ENCODE data around the gene FGFBP1.

The FGFBP1 gene

DNA sequence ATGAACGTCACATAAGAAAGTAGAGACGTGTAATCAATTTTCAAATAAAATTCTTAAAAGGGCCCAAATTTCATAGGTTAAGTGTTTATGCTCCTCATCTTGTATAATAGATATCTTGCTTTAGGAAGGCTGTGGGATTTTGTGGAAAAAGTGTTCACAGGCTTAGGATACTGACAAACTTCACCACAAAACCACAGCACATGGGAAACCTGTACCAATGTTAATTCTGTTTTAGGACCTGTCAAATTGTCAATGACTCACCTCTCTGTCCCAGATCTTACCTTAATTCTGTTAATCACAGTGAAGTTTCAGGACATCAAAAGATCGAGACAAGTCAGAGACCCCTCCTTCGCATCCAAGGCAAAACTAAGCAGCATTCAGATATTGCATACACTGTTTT lies 24.2 kb downstream of the FGFBP1 start:
- H3K4me1 ChIP-seq (ENCODE audit: control insufficient read depth in 2 of 2, insufficient read depth in 1 of 2, low read depth in 1 of 2, low read length in 2 of 2) = peaks cover 0 to 2% of the 10 kb centered on the region in 2 donors
- WGBS, 2 donors (ENCODE audit: extremely low coverage in 2 of 2, insufficient read length in 2 of 2, insufficient replicate concordance in 1 of 2) = no CpG with 5 or more reads among the region's 4 CpGs

DNA sequence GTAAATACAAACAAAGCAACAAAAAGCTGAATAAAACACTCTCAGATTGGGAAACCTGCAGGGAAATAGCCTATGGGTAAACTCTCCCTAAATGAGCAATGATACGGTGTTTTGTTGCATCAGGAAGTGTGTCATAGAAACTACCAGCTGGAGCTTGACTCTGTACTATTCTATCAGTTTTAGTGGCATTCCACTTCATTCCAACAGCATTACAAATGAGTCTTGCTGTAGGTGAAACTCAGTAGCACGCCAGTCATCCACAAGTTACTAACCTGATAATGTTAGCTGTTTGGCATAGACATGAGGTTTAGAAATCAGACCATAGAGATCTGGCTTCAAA lies 24.9 kb downstream of the FGFBP1 start:
- Histone ChIP-seq H3K36me3 (replicated peaks in 1 of 2; ENCODE audit: control insufficient read depth in 2 of 2, insufficient read depth in 2 of 2, low read length in 2 of 2) (no peaks in the 10 kb centered on the region), H3K27ac (replicated peaks; ENCODE audit: low read length) (no peak overlapping the region), H3K9ac (ENCODE audit: low read depth, low read length, poor library complexity) (no peak overlapping the region), H2BK5ac (ENCODE audit: low read length) (no peak overlapping the region), H4K8ac (ENCODE audit: low read depth, low read length) (no peak overlapping the region), H3K4me1 (ENCODE audit: control insufficient read depth in 2 of 2, insufficient read depth in 1 of 2, low read depth in 1 of 2, low read length in 2 of 2) (peaks cover 0 to 2% of the 10 kb centered on the region in 2 donors), H2AFZ (ENCODE audit: low read length) (no peak overlapping the region), H3K4me2 (ENCODE audit: insufficient read depth, low read length, poor library complexity, severe bottlenecking) (no peak overlapping the region), H2AK5ac (ENCODE audit: low read depth, low read length) (no peak overlapping the region), H4K91ac (ENCODE audit: low read depth, low read length, poor library complexity) (no peak overlapping the region), H3K79me1 (ENCODE audit: low read depth, low read length) (no peaks in the 10 kb centered on the region), H3K23ac (ENCODE audit: low read depth, low read length, poor library complexity) (no peak overlapping the region), H2BK15ac (ENCODE audit: low read length) (no peak overlapping the region), H3K4ac (ENCODE audit: low read length) (no peak overlapping the region), H3K27me3 (ENCODE audit: control insufficient read depth in 3 of 3, insufficient read depth in 3 of 3, low read depth in 1 of 3, low read length in 3 of 3) (peaks cover 0 to 5% (median 0%) of the 10 kb centered on the region in 3 experiments), H2BK12ac (ENCODE audit: low read length) (no peak overlapping the region), H3K9me3 (replicated peaks in 1 of 2; ENCODE audit: control insufficient read depth in 2 of 2, insufficient read depth in 1 of 2, low read depth in 1 of 2, low read length in 2 of 2) (no peaks in the 10 kb centered on the region), H3K14ac (ENCODE audit: low read length) (no peak overlapping the region), H3K4me3 (ENCODE audit: low read length in 2 of 2) (no peak overlapping the region), H3K18ac (ENCODE audit: low read length) (no peak overlapping the region), H2BK120ac (ENCODE audit: low read depth, low read length) (no peak overlapping the region)
- no CpG with 5 or more reads among the region's 2 CpGs for WGBS, 2 donors (ENCODE audit: extremely low coverage in 2 of 2, insufficient read length in 2 of 2, insufficient replicate concordance in 1 of 2)
- DNase-seq (ENCODE audit: low spot score) = no peak

More for the DNA sequence above, 24.2 kb downstream of the FGFBP1 start:
- Histone ChIP-seq H3K27ac (replicated peaks; ENCODE audit: low read length) (no peak overlapping the region), H2BK120ac (ENCODE audit: low read depth, low read length) (no peak overlapping the region), H2BK15ac (ENCODE audit: low read length) (no peak overlapping the region), H4K91ac (ENCODE audit: low read depth, low read length, poor library complexity) (no peak overlapping the region), H3K27me3 (ENCODE audit: control insufficient read depth in 3 of 3, insufficient read depth in 3 of 3, low read depth in 1 of 3, low read length in 3 of 3) (peaks cover 0 to 5% (median 0%) of the 10 kb centered on the region in 3 experiments), H3K79me1 (ENCODE audit: low read depth, low read length) (no peaks in the 10 kb centered on the region), H3K4me2 (ENCODE audit: insufficient read depth, low read length, poor library complexity, severe bottlenecking) (no peak overlapping the region), H3K9ac (ENCODE audit: low read depth, low read length, poor library complexity) (no peak overlapping the region), H3K36me3 (replicated peaks in 1 of 2; ENCODE audit: control insufficient read depth in 2 of 2, insufficient read depth in 2 of 2, low read length in 2 of 2) (no peaks in the 10 kb centered on the region), H2BK12ac (ENCODE audit: low read length) (no peak overlapping the region), H2BK5ac (ENCODE audit: low read length) (no peak overlapping the region), H3K18ac (ENCODE audit: low read length) (no peak overlapping the region), H2AK5ac (ENCODE audit: low read depth, low read length) (no peak overlapping the region), H2AFZ (ENCODE audit: low read length) (no peak overlapping the region), H3K23ac (ENCODE audit: low read depth, low read length, poor library complexity) (no peak overlapping the region), H4K8ac (ENCODE audit: low read depth, low read length) (no peak overlapping the region), H3K9me3 (replicated peaks in 1 of 2; ENCODE audit: control insufficient read depth in 2 of 2, insufficient read depth in 1 of 2, low read depth in 1 of 2, low read length in 2 of 2) (no peaks in the 10 kb centered on the region), H3K4ac (ENCODE audit: low read length) (no peak overlapping the region), H3K4me3 (ENCODE audit: low read length in 2 of 2) (no peak overlapping the region), H3K14ac (ENCODE audit: low read length) (no peak overlapping the region)
- no peak for DNase-seq (ENCODE audit: low spot score)

DNA sequence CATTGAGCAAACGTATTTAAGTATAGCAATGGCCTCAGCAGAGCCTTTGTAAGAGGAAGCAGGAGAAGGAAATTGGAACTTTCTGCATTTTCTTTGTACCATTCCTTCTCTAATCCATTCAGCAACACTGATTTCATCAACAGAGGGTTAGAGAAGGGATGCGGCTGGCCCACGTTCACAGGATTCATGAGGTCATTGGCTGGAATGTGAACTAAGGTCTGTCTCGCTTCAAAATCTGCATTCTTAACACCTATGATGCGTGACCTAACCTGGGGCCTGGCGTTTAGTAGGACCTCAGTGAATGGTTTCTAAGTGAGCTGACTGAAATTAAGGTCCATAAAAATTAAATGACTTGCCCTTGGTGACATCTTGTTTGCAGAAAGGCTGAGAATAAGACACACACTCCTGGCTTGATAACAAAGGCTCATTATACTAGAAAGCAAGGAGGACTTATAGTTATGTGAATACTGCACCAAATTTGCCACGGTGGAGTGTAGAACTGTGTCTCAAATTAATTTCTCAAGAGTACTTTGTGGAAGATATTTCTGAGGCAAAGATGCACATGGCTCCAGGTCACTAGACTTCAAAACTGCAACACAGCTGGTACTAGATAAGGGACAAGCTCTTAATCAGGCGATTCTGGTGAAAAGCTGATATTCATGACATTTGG lies 25.4 kb downstream of the FGFBP1 start:
- DNase-seq (ENCODE audit: low spot score) = no peak
- H2BK5ac ChIP-seq (ENCODE audit: low read length) = no peak overlapping the region
- no peak overlapping the region for H3K4me3 ChIP-seq (ENCODE audit: low read length in 2 of 2)
- no peak overlapping the region for H2BK15ac ChIP-seq (ENCODE audit: low read length)
- H4K91ac ChIP-seq (ENCODE audit: low read depth, low read length, poor library complexity) = no peak overlapping the region
- no peak overlapping the region for H3K23ac ChIP-seq (ENCODE audit: low read depth, low read length, poor library complexity)
- no peak overlapping the region for H2BK12ac ChIP-seq (ENCODE audit: low read length)
- H3K36me3 ChIP-seq (replicated peaks in 1 of 2; ENCODE audit: control insufficient read depth in 2 of 2, insufficient read depth in 2 of 2, low read length in 2 of 2) = no peaks in the 10 kb centered on the region
- no CpG with 5 or more reads among the region's 8 CpGs for WGBS, 2 donors (ENCODE audit: extremely low coverage in 2 of 2, insufficient read length in 2 of 2, insufficient replicate concordance in 1 of 2)
- H3K4me2 ChIP-seq (ENCODE audit: insufficient read depth, low read length, poor library complexity, severe bottlenecking) = no peak overlapping the region
- peaks cover 0 to 2% of the 10 kb centered on the region in 2 donors for H3K4me1 ChIP-seq (ENCODE audit: control insufficient read depth in 2 of 2, insufficient read depth in 1 of 2, low read depth in 1 of 2, low read length in 2 of 2)
- no peak overlapping the region for H2BK120ac ChIP-seq (ENCODE audit: low read depth, low read length)
- H3K14ac ChIP-seq (ENCODE audit: low read length) = no peak overlapping the region
- H3K9ac ChIP-seq (ENCODE audit: low read depth, low read length, poor library complexity) = no peak overlapping the region
- H3K79me1 ChIP-seq (ENCODE audit: low read depth, low read length) = no peaks in the 10 kb centered on the region
- no peaks in the 10 kb centered on the region for H3K9me3 ChIP-seq (replicated peaks in 1 of 2; ENCODE audit: control insufficient read depth in 2 of 2, insufficient read depth in 1 of 2, low read depth in 1 of 2, low read length in 2 of 2)
- no peak overlapping the region for H2AK5ac ChIP-seq (ENCODE audit: low read depth, low read length)
- H4K8ac ChIP-seq (ENCODE audit: low read depth, low read length) = no peak overlapping the region
- H3K18ac ChIP-seq (ENCODE audit: low read length) = no peak overlapping the region
- peaks cover 0 to 6% (median 0%) of the 10 kb centered on the region in 3 experiments for H3K27me3 ChIP-seq (ENCODE audit: control insufficient read depth in 3 of 3, insufficient read depth in 3 of 3, low read depth in 1 of 3, low read length in 3 of 3)
- H3K27ac ChIP-seq (replicated peaks; ENCODE audit: low read length) = no peak overlapping the region
- H3K4ac ChIP-seq (ENCODE audit: low read length) = no peak overlapping the region
- H2AFZ ChIP-seq (ENCODE audit: low read length) = no peak overlapping the region

DNA sequence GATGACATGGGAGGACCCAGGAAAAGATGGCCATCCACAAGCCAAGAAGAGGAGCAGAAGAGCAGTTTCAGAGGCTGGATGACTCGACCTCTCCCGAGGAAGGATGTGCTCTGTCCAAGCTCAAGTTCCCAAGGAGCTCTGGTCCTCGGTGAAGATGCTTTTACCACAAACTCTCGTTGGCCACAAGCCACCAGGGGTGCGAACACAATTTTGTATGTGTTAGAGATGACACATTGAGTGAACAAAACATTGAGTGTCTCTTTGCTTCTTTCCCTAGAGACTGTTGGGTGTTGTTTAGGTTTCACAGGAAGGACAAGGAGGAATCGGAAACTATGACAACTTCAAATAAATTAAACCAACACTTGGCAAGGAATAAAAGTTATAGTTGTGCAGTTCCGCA lies 26.3 kb downstream of the FGFBP1 start:
- no peak overlapping the region for H3K9ac ChIP-seq (ENCODE audit: low read depth, low read length, poor library complexity)
- H2BK5ac ChIP-seq (ENCODE audit: low read length) = no peak overlapping the region
- no peak overlapping the region for H2BK12ac ChIP-seq (ENCODE audit: low read length)
- peaks cover 0 to 14% (median 0%) of the 10 kb centered on the region in 3 experiments for H3K27me3 ChIP-seq (ENCODE audit: control insufficient read depth in 3 of 3, insufficient read depth in 3 of 3, low read depth in 1 of 3, low read length in 3 of 3)
- H3K14ac ChIP-seq (ENCODE audit: low read length) = no peak overlapping the region
- H3K4me3 ChIP-seq (ENCODE audit: low read length in 2 of 2) = no peak overlapping the region
- H3K4me2 ChIP-seq (ENCODE audit: insufficient read depth, low read length, poor library complexity, severe bottlenecking) = no peak overlapping the region
- no peaks in the 10 kb centered on the region for H3K36me3 ChIP-seq (replicated peaks in 1 of 2; ENCODE audit: control insufficient read depth in 2 of 2, insufficient read depth in 2 of 2, low read length in 2 of 2)
- no peaks in the 10 kb centered on the region for H3K79me1 ChIP-seq (ENCODE audit: low read depth, low read length)
- no peak overlapping the region for H3K27ac ChIP-seq (replicated peaks; ENCODE audit: low read length)
- no peak for DNase-seq (ENCODE audit: low spot score)
- no peak overlapping the region for H4K8ac ChIP-seq (ENCODE audit: low read depth, low read length)
- peaks cover 0 to 2% of the 10 kb centered on the region in 2 donors for H3K4me1 ChIP-seq (ENCODE audit: control insufficient read depth in 2 of 2, insufficient read depth in 1 of 2, low read depth in 1 of 2, low read length in 2 of 2)
- no peak overlapping the region for H2BK120ac ChIP-seq (ENCODE audit: low read depth, low read length)
- no CpG with 5 or more reads among the region's 7 CpGs for WGBS, 2 donors (ENCODE audit: extremely low coverage in 2 of 2, insufficient read length in 2 of 2, insufficient replicate concordance in 1 of 2)
- no peak overlapping the region for H2AK5ac ChIP-seq (ENCODE audit: low read depth, low read length)
- no peak overlapping the region for H3K23ac ChIP-seq (ENCODE audit: low read depth, low read length, poor library complexity)
- H2AFZ ChIP-seq (ENCODE audit: low read length) = no peak overlapping the region
- no peak overlapping the region for H4K91ac ChIP-seq (ENCODE audit: low read depth, low read length, poor library complexity)
- H2BK15ac ChIP-seq (ENCODE audit: low read length) = no peak overlapping the region
- peak overlapping the region; percentile 11 for H3K18ac ChIP-seq (ENCODE audit: low read length)
- H3K4ac ChIP-seq (ENCODE audit: low read length) = no peak overlapping the region
- H3K9me3 ChIP-seq (replicated peaks in 1 of 2; ENCODE audit: control insufficient read depth in 2 of 2, insufficient read depth in 1 of 2, low read depth in 1 of 2, low read length in 2 of 2) = no peaks in the 10 kb centered on the region
